ENCODE data around the gene DTD2. TPM values are rescaled to one million over a fixed set of nuclear protein-coding genes. Genes with fewer than 3 reads are reported as not detected.

Gene DTD2
- total RNA-seq, 1 experiment from 2014 or later, result 15.2 TPM

DNA sequence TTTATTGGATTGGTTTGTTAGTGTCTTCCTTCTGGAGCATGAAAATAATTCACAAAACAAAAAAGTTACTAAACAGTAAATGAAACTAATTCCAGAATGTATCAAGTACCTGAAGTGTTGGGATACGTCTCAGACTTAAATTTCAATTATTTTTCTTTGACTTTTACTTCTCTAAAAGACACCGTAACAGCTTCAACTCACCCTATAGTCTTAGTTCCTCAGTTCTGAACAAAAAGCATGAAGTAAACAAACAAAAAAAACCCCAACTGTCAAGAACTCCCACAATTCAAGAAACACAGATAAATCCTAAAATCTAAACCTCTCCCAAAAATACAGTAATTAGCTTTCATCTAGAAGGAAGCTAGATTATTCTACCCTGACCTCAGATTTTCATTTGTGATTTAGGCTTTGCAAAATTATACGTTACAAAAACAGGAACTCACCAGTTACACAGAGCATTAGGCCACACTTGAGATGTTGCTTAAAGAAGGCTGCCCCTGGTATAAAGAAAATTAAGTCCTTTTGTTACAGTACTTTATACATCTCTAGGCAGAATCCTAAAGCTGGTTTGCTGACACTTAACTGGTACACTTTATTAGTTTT, 47.2 kb downstream of the DTD2 start:
- H3K4me1 ChIP-seq (ENCODE audit: control insufficient read depth, insufficient read depth, low read length), result 0 out of 2 replicates have a peak, but pooled peaks cover 2% of the 10 kb centered on the region
- no peak for TF ChIP-seq REST (IDR thresholded peaks at IDR 0.05; ENCODE audit: insufficient read depth in 1 of 2, low read depth in 2 of 2, low read length in 1 of 2)
- TF ChIP-seq TCF7L2 (IDR thresholded peaks at IDR 0.05; ENCODE audit: low read depth, low read length), result no peak
- no peak for TF ChIP-seq CTCF (IDR thresholded peaks at IDR 0.05)
- TF ChIP-seq POLR2AphosphoS5 (IDR thresholded peaks at IDR 0.05; ENCODE audit: low read depth, low read length), result no peak
- no peak for TF ChIP-seq SIN3A (IDR thresholded peaks at IDR 0.05; ENCODE audit: borderline replicate concordance, insufficient read depth, low read depth, low read length)
- H3K9me3 ChIP-seq (ENCODE audit: control insufficient read depth, insufficient read depth, low read depth, low read length), result no peaks in the 10 kb centered on the region
- H3K27me3 ChIP-seq (ENCODE audit: control insufficient read depth, insufficient read depth, low read length), result no peaks in the 10 kb centered on the region
- ATAC-seq (no peak), DNase-seq (ENCODE audit: low read depth, low spot score) (no peak)
- in situ Hi-C loops (cut with HindIII; ENCODE audit: low pct_unique_long_range_greater_than_20kb, low sequenced_read_pairs), result no loop called here
- H3K4me3 ChIP-seq (ENCODE audit: low read depth in 2 of 2, low read length in 2 of 2), result no peak overlapping the region
- no peak overlapping the region for H3K27ac ChIP-seq (ENCODE audit: low read length)
- CTCF ChIA-PET, result no interaction called here
- BruUV-seq (replicated peaks), result no TSS peak
- H3K36me3 ChIP-seq (ENCODE audit: control insufficient read depth, insufficient read depth, low read length), result no peaks in the 10 kb centered on the region
- intact Hi-C loops (cut with micrococcal nuclease; ENCODE audit: unreplicated experiment), result no loop called here
- POLR2A ChIA-PET, result no interaction called here

GRCh38 chr14:31408421-31408820, 48.9 kb downstream of the DTD2 start:
- no peaks in the 10 kb centered on the region for H3K36me3 ChIP-seq (ENCODE audit: control insufficient read depth, insufficient read depth, low read length)
- TF ChIP-seq REST (IDR thresholded peaks at IDR 0.05; ENCODE audit: insufficient read depth in 1 of 2, low read depth in 2 of 2, low read length in 1 of 2), result no peak
- TF ChIP-seq CTCF (IDR thresholded peaks at IDR 0.05), result no peak
- no peak for TF ChIP-seq POLR2AphosphoS5 (IDR thresholded peaks at IDR 0.05; ENCODE audit: low read depth, low read length)
- no peak for TF ChIP-seq TCF7L2 (IDR thresholded peaks at IDR 0.05; ENCODE audit: low read depth, low read length)
- TF ChIP-seq SIN3A (IDR thresholded peaks at IDR 0.05; ENCODE audit: borderline replicate concordance, insufficient read depth, low read depth, low read length), result no peak
- BruUV-seq (replicated peaks), result no TSS peak
- POLR2A ChIA-PET, result no interaction called here
- in situ Hi-C loops (cut with HindIII; ENCODE audit: low pct_unique_long_range_greater_than_20kb, low sequenced_read_pairs), result no loop called here
- ATAC-seq (no peak), DNase-seq (ENCODE audit: low read depth, low spot score) (no peak)
- no peak overlapping the region for H3K4me3 ChIP-seq (ENCODE audit: low read depth in 2 of 2, low read length in 2 of 2)
- H3K9me3 ChIP-seq (ENCODE audit: control insufficient read depth, insufficient read depth, low read depth, low read length), result no peaks in the 10 kb centered on the region
- no peaks in the 10 kb centered on the region for H3K27me3 ChIP-seq (ENCODE audit: control insufficient read depth, insufficient read depth, low read length)
- no peaks in the 10 kb centered on the region for H3K4me1 ChIP-seq (ENCODE audit: control insufficient read depth, insufficient read depth, low read length)
- intact Hi-C loops (cut with micrococcal nuclease; ENCODE audit: unreplicated experiment), result no loop called here
- H3K27ac ChIP-seq (ENCODE audit: low read length), result no peak overlapping the region
- CTCF ChIA-PET, result no interaction called here
